WTC11 (cell line): ENCODE data around the gene KRI1.

Source experiments
- ATF3 ChIP-seq: sonication (generic); formaldehyde crosslinking; conservative IDR thresholded peaks from 2 replicates; pipeline ENCODE4 v1.8.1; 2022; ENCODE audit warnings: mild to moderate bottlenecking, missing genetic modification reagents
- CBFB ChIP-seq: sonication (generic); formaldehyde crosslinking; IDR thresholded peaks from 2 replicates; pipeline ENCODE4 v1.8.1; 2022; ENCODE audit warnings: mild to moderate bottlenecking, low read depth, missing genetic modification reagents
- CTCF ChIP-seq: fragments of 200-600 bp; IDR thresholded peaks from 2 replicates; pipeline ENCODE4 v1.8.0; 2022; ENCODE audit warnings: antibody characterized with exemption
- E2F1 ChIP-seq: sonication (generic); formaldehyde crosslinking; IDR thresholded peaks from 2 replicates; pipeline ENCODE4 v1.8.0; 2022; ENCODE audit warnings: mild to moderate bottlenecking, missing genetic modification reagents
- ELF4 ChIP-seq: sonication (generic); formaldehyde crosslinking; IDR thresholded peaks from 2 replicates; pipeline ENCODE4 v1.8.1; 2022; ENCODE audit warnings: low read depth, mild to moderate bottlenecking, moderate library complexity, missing genetic modification reagents
- MAX ChIP-seq: sonication (generic); formaldehyde crosslinking; IDR thresholded peaks from 2 replicates; pipeline ENCODE4 v1.8.0; 2022; ENCODE audit warnings: mild to moderate bottlenecking, missing genetic modification reagents
- RELA ChIP-seq: sonication (generic); formaldehyde crosslinking; IDR thresholded peaks from 2 replicates; pipeline ENCODE4 v1.8.1; 2022; ENCODE audit warnings: missing genetic modification reagents, mild to moderate bottlenecking, borderline replicate concordance
- USF2 ChIP-seq: sonication (generic); formaldehyde crosslinking; IDR thresholded peaks from 2 replicates; pipeline ENCODE4 v1.8.1; 2023; ENCODE audit warnings: mild to moderate bottlenecking, missing genetic modification reagents, moderate library complexity
- ZNF232 ChIP-seq: sonication (generic); formaldehyde crosslinking; IDR thresholded peaks from 2 replicates; pipeline ENCODE4 v1.8.0; 2022; ENCODE audit warnings: mild to moderate bottlenecking, missing genetic modification reagents
- ZSCAN18 ChIP-seq: fragments of 250-450 bp; sonication (Bioruptor Pico); IDR thresholded peaks from 2 replicates; pipeline ENCODE4 v2.1.2; 2022; ENCODE audit warnings: mild to moderate bottlenecking, moderate library complexity

GRCh38 chr19:10601999-10602329, 36.2 kb upstream of the KRI1 start:
- TF ChIP-seq CTCF = no peak
- TF ChIP-seq MAX = no peak
- no peak for TF ChIP-seq CBFB (CRISPR knock-in tag)
- no peak for TF ChIP-seq ZSCAN18 (CRISPR knock-in tag)
- TF ChIP-seq ZNF232 (CRISPR knock-in tag) = no peak
- TF ChIP-seq USF2 (CRISPR knock-in tag) = no peak
- no peak for TF ChIP-seq ATF3
- TF ChIP-seq ELF4 (CRISPR knock-in tag) = no peak
- no peak for TF ChIP-seq E2F1 (CRISPR knock-in tag)
- TF ChIP-seq RELA (CRISPR knock-in tag) = no peak
